Body of pancreas (tissue), 4 donors: ENCODE data around the gene TELO2.

Experiments
- CTCF ChIP-seq, 7 experiments: fragments of 450-650 bp in 4 of 7; fragments of 200-600 bp in 3 of 7; sonication (generic) in 3 of 7; IDR thresholded peaks; one replicate each; pipeline ENCODE4 v1.5.1; 2016 to 2019; ENCODE audit warnings: antibody characterized with exemption in 7 of 7
- POLR2A ChIP-seq, 3 donors: fragments of 450-650 bp; IDR thresholded peaks; one replicate each; pipeline ENCODE4 v1.6.1; 2016; ENCODE audit warnings: antibody characterized with exemption in 3 of 3, mild to moderate bottlenecking in 2 of 3

DNA sequence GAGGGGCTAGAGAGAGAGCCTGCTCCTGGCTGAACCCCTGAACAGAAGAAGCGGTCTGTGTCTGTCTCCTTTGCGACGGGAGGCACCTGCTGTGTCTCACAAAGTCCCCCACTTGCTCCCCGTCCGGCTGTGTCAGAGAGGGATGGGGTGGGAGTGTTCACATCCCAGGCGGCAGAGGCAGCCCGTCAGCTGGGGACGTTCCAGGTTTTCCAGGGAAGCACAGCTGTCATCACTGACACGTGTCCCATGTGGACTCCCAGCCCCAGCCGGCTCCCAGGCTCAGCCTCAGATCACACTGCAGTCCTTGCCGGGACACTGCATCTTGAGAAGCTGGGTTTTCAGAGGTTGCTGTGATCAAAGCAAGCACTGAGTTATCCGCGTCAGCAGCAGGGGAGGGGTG lies 1.6 kb downstream of the TELO2 start:
- TF ChIP-seq CTCF (IDR thresholded peaks at IDR 0.05) (no peak), POLR2A (IDR thresholded peaks at IDR 0.05) (no peak)
